H7 (cell line): ENCODE results near the gene SMKR1. TPM values are rescaled to one million over a fixed set of nuclear protein-coding genes. Genes with fewer than 3 reads are reported as not detected.

Experiments
- DNase-seq: peaks from one replicate; pipeline ENCODE4 v3.0.0; 2012
- H3K27me3 ChIP-seq: 2 replicates; pipeline ENCODE4 v1.6.0; 2011; ENCODE audit warnings: mild to moderate bottlenecking, low read length; ENCODE audit not compliant: control insufficient read depth, insufficient read depth
- H3K36me3 ChIP-seq: replicated peaks from 2 replicates; pipeline ENCODE4 v1.5.1; 2011; ENCODE audit warnings: low read length; ENCODE audit not compliant: control insufficient read depth, insufficient read depth
- H3K4me3 ChIP-seq: 2 replicates; pipeline ENCODE4 v1.5.1; 2011; ENCODE audit warnings: low read depth, mild to moderate bottlenecking, control low read depth, low read length, moderate library complexity; ENCODE audit not compliant: insufficient read depth
- total RNA-seq: library from RNA; depleted of rRNA; stranded (reverse); fragments of >200 nt; shearing (Covaris generic); gene quantifications from 2 replicates; pipeline ENCODE4 v1.2.3, GENCODE V29; 2014; rRNA removed

SMKR1 gene
- not detected in 2 replicates for total RNA-seq

DNA sequence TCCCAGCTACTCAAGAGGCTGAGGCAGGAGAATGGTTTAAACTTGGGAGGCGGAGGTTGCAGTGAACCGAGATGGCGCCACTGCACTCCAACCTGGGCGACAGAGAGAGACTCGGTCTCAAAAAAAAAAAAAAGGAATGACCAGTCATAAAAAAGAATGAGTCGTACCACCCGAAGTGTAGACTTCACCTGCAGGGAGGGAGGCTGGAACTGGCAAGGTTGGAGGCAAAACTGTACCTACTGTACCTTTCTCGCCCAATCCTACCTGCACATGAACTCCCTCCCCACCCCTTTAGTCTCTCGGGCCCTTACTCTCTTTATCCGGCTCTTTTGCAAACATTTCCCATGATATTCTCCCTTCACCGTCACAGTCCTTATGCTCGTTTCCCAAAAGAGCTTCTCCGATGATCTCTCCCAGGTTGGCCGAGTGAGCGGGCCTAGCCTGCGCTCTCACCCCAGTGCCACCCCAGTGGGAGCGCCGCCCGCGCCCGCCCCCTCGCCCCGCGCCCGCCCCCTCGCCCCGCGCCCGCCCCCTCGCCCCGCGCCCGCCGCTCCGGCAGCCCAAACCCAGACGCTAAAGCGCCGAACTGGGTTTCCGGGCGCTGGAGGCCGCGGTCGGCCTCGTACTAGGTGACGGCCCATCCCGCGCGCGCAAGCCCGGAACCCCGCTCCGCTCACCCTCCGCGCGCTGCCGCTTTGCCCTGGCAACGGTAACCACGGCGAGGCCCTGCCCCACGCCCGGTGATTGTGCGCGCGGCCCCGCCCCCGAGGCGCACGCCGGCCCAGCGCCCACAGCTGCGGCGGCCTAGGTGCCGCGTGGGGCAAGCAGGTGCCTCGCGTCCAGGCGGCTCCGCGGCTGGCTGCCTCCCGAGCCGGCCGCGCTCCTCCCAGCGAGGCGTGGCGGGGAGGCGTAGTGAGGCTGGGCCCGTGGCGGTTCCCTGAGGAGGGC, at the start of gene SMKR1:
SMKR1 (plus strand) TSS at position 772 of the 948 bp plus-strand sequence. CDS start 294 bp downstream, outside the sequence.
- no peaks in the 10 kb centered on the region for H3K36me3 ChIP-seq
- H3K4me3 ChIP-seq: peak within 1 kb of the TSS; percentile 52
- H3K27me3 ChIP-seq: peaks cover 28% of the 10 kb centered on the region
- peak; percentile 93 for DNase-seq

- Histone ChIP-seq H3K27me3 (no peaks in the 10 kb centered on the region), H3K4me3 (no peak overlapping the region), H3K36me3 (peaks cover 9% of the 10 kb centered on the region)
- DNase-seq: no peak
Observed at GRCh38 chr7:129452589-129453231, 49.6 kb upstream of the SMKR1 start.

- no peak overlapping the region for H3K4me3 ChIP-seq
- peaks cover 11% of the 10 kb centered on the region for H3K36me3 ChIP-seq
- no peaks in the 10 kb centered on the region for H3K27me3 ChIP-seq
- no peak for DNase-seq
Observed at GRCh38 chr7:129453510-129454248, 48.7 kb upstream of the SMKR1 start.

DNA sequence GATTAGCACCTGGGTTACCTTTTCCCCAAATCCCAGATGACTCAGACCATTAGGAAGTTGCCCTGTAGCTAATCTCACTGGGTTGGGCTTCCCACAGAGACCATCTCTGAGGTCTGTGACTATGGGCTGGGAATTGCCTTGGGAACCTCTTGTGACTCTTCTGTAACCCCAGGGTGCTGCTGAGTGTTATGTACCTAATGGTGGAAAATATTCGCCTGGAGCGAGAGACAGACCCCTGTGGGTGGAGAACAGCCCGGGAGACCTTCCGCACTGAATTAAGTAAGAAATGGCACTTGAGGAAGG, 48.1 kb upstream of the SMKR1 start:
- no peaks in the 10 kb centered on the region for H3K27me3 ChIP-seq
- no peak for DNase-seq
- peaks cover 11% of the 10 kb centered on the region for H3K36me3 ChIP-seq
- no peak overlapping the region for H3K4me3 ChIP-seq

DNA sequence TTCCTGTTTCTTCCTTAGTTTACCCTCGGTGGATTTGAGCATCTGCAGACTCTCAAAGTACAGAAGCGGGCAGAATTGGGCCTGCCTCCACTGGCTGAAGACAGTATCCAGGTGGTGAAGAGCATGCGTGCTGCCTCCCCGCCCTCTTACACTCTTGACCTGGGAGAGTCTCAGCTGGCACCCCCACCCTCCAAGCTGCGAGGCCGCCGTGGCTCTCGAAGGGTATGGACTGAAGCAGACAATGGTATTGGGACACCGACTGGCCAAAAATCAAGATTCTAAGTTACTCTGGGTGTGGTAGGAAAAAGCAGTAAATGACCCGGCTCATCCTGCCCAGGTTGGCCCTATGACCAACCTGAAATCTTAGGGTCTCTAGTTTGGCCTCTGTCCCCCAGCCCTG, 45.9 kb upstream of the SMKR1 start:
- Histone ChIP-seq H3K27me3 (no peaks in the 10 kb centered on the region), H3K4me3 (no peak overlapping the region), H3K36me3 (peaks cover 18% of the 10 kb centered on the region)
- no peak for DNase-seq

- H3K4me3 ChIP-seq: no peak overlapping the region
- DNase-seq: no peak
- H3K36me3 ChIP-seq: peaks cover 18% of the 10 kb centered on the region
- no peaks in the 10 kb centered on the region for H3K27me3 ChIP-seq
Observed at GRCh38 chr7:129457101-129457500, 45.2 kb upstream of the SMKR1 start.

GRCh38 chr7:129458171-129458570, 44.2 kb upstream of the SMKR1 start:
- Histone ChIP-seq H3K27me3 (no peaks in the 10 kb centered on the region), H3K4me3 (no peak overlapping the region), H3K36me3 (peaks cover 19% of the 10 kb centered on the region)
- no peak for DNase-seq

GRCh38 chr7:129461809-129462208, 40.5 kb upstream of the SMKR1 start:
- DNase-seq: no peak
- H3K27me3 ChIP-seq: no peaks in the 10 kb centered on the region
- peaks cover 19% of the 10 kb centered on the region for H3K36me3 ChIP-seq
- no peak overlapping the region for H3K4me3 ChIP-seq

DNA sequence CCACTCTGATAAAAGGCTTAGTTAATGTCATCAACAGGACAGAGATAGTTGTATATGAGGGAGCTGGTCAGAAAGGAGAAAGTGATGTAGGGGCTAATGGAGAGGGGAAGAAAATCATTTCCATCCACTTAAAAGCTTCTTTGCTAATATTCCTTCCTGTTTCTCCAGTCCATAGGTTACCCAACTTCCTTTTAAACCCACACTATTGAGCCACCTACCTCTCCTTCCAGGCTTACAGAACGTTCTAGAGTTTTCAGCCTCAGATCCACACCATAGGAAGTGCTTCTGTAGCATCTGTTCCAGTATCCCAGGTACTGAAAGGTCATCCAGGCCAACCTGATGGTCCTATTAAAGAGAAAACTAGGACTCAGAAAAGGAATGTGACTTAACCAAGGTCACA, 39.9 kb upstream of the SMKR1 start:
- DNase-seq: no peak
- Histone ChIP-seq H3K27me3 (no peaks in the 10 kb centered on the region), H3K4me3 (no peak overlapping the region), H3K36me3 (peaks cover 20% of the 10 kb centered on the region)

GRCh38 chr7:129464194-129464593, 38.1 kb upstream of the SMKR1 start:
- Histone ChIP-seq H3K4me3 (no peak overlapping the region), H3K36me3 (peaks cover 20% of the 10 kb centered on the region), H3K27me3 (no peaks in the 10 kb centered on the region)
- DNase-seq: no peak

DNA sequence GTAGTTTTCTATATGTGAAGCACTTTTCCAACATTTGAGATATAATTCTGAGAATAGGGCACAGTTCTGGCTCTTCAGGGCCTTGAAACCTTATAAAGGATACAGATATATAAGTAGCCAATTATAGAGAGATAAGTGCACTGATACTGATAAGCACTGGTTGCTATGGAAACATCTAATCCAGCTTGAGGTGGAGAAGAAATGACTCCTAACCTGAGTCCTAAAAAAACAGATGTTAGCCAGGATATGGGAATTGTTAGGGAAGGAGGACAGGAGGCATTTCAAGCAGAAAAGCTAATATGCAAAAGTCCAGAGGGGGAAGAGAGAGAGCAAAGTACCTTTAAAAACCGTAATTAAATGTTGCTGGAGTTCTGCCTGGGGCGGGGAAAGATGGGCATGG, 37.3 kb upstream of the SMKR1 start:
- no peak overlapping the region for H3K4me3 ChIP-seq
- H3K27me3 ChIP-seq: no peaks in the 10 kb centered on the region
- peaks cover 20% of the 10 kb centered on the region for H3K36me3 ChIP-seq
- no peak for DNase-seq

DNA sequence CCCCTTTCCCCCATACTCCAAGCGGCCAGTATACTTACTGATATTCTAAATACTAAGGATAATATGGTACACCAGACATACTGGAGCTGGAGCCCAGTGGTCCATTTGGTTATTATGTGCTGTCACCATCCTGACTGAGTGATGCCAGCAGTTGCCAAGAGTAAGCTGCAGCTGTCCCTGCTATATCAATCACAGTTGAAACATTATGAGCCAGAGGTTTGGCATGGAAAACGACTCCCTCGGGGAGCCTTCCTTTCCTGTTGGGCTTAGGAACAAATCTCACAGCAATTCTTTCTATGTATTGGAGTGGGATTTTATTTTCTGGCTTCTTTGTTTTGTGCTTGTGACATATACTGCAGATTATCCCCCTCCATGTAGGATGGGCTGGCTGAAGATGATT, 35.5 kb upstream of the SMKR1 start:
- Histone ChIP-seq H3K36me3 (peaks cover 13% of the 10 kb centered on the region), H3K4me3 (no peak overlapping the region), H3K27me3 (no peaks in the 10 kb centered on the region)
- DNase-seq: no peak

DNA sequence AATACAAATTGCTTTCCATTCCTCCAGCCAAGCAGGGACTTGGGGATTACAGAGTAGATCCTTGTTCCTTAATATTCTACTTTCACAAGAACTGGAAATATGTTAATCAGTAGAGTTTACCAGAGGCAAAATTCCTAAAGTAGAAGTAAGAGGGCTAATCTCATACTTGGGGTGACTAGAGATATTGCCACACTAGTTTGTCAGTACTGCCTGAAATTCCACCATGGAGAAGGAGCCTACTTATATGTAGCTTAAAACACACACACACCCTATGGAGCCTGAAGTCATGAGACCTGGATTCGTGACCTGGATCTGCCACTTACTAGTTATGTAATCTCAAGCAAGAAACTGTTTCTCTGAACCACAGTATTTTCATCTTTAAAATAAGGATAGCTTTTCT, 34.2 kb upstream of the SMKR1 start:
- DNase-seq: no peak
- H3K36me3 ChIP-seq: peaks cover 11% of the 10 kb centered on the region
- no peak overlapping the region for H3K4me3 ChIP-seq
- H3K27me3 ChIP-seq: no peaks in the 10 kb centered on the region

GRCh38 chr7:129468547-129468946, 33.8 kb upstream of the SMKR1 start:
- Histone ChIP-seq H3K4me3 (no peak overlapping the region), H3K36me3 (peaks cover 11% of the 10 kb centered on the region), H3K27me3 (no peaks in the 10 kb centered on the region)
- no peak for DNase-seq

DNA sequence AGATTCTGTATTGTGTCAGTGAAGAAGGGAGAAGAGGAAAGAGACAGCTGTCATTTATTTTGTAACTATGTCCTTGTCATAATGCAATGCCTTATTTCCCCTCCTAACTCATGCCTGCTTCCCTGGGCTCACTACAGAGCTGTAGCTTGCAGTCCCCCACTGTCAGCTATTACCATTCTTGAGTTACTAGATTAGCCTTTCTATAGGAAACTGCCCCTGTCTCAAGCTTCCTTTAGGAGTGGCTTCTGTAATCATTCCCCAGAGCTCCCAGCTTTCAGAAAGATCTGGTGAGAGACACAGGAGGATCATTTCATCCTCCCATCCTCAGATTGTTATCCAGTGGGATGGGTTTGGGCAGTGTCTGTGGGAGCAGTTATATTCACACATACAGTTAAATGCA, 32.4 kb upstream of the SMKR1 start:
- Histone ChIP-seq H3K36me3 (peaks cover 7% of the 10 kb centered on the region), H3K27me3 (no peaks in the 10 kb centered on the region), H3K4me3 (no peak overlapping the region)
- DNase-seq: peak; percentile 60
